B cell (primary cell): Measurements from ENCODE around the gene DACT2. TPM values are rescaled to one million over a fixed set of nuclear protein-coding genes. Genes with fewer than 3 reads are reported as not detected.

Experiments
- ATAC-seq: fragments of 200-7000 bp; cut with Tn5 transposase; one replicate; pipeline ENCODE4 v1.10.0; 2021; ENCODE audit warnings: low read depth, mild to moderate bottlenecking, moderate number of reproducible peaks, moderate library complexity
- CTCF ChIA-PET: fragments of 350-600 bp; sonication (Branson Sonifier 250); formaldehyde crosslinking; loops from one replicate; lab custom pipeline; 2021; ENCODE audit warnings: antibody characterized with exemption, inconsistent platforms; lab: Charles Lee
- POLR2A ChIA-PET: fragments of 350-600 bp; sonication (Branson Sonifier 250); formaldehyde crosslinking; loops from one replicate; lab custom pipeline; 2021; ENCODE audit warnings: antibody characterized with exemption; lab: Charles Lee
- DNase-seq: peaks from one replicate; pipeline ENCODE4 v3.0.0; 2013
- H2AFZ ChIP-seq: 2 replicates; pipeline ENCODE4 v1.6.1; 2012; ENCODE audit warnings: mild to moderate bottlenecking, low read depth, low read length; ENCODE audit not compliant: insufficient read depth, poor library complexity, severe bottlenecking
- H3K27ac ChIP-seq, 2 donors: 1 replicate in 1 of 2; 2 replicates in 1 of 2; pipeline ENCODE4 v1.5.1; 2012 to 2013; ENCODE audit warnings: low read length in 2 of 2, mild to moderate bottlenecking in 2 of 2, moderate library complexity in 1 of 2
- H3K27me3 ChIP-seq, 4 experiments: fragments of 200-600 bp in 1 of 4; sonication (generic) in 1 of 4; replicated peaks in 1 of 4; 1 replicate in 2 of 4; 2 replicates in 2 of 4; pipeline versions ENCODE4 v1.6.1 to v1.7.0; 2013 to 2016; ENCODE audit warnings: low read length in 3 of 4, mild to moderate bottlenecking in 2 of 4, mixed read lengths in 1 of 4, moderate library complexity in 1 of 4; ENCODE audit not compliant: insufficient read depth in 4 of 4, control insufficient read depth in 3 of 4; ENCODE audit errors: control extremely low read depth in 1 of 4
- H3K36me3 ChIP-seq, 2 experiments: replicated peaks in 1 of 2; 1 replicate in 1 of 2; 2 replicates in 1 of 2; pipeline versions ENCODE4 v1.6.1 to v1.7.1; 2013; ENCODE audit warnings: low read length in 1 of 2; ENCODE audit not compliant: insufficient read depth in 2 of 2, control insufficient read depth in 1 of 2; ENCODE audit errors: control extremely low read depth in 1 of 2, extremely low read depth in 1 of 2
- H3K4me1 ChIP-seq, 2 donors: fragments of 200-600 bp in 1 of 2; sonication (generic) in 1 of 2; 1 replicate in 1 of 2; 2 replicates in 1 of 2; pipeline versions ENCODE4 v1.5.1 to v1.6.1; 2013 to 2017; ENCODE audit warnings: low read length in 2 of 2; ENCODE audit not compliant: control insufficient read depth in 2 of 2, insufficient read depth in 2 of 2
- H3K4me2 ChIP-seq: replicated peaks from 2 replicates; pipeline ENCODE3; 2012; ENCODE audit warnings: mild to moderate bottlenecking, low read depth, low read length; ENCODE audit not compliant: poor library complexity, severe bottlenecking
- H3K4me3 ChIP-seq, 5 experiments: fragments of 200-600 bp in 1 of 5; sonication (generic) in 1 of 5; 1 replicate in 3 of 5; 2 replicates in 2 of 5; pipeline versions ENCODE4 v1.5.1 to v1.7.0; 2011 to 2016; ENCODE audit warnings: low read length in 4 of 5, mild to moderate bottlenecking in 4 of 5, low read depth in 2 of 5, control low read depth in 1 of 5, moderate library complexity in 1 of 5; ENCODE audit not compliant: insufficient read depth in 1 of 5; ENCODE audit errors: control extremely low read depth in 1 of 5, extremely low read depth in 1 of 5
- H3K79me2 ChIP-seq: fragments of 200-600 bp; sonication (generic); one replicate; pipeline ENCODE4 v1.6.0; 2016; ENCODE audit warnings: low read length; ENCODE audit not compliant: control insufficient read depth, insufficient read depth
- H3K9ac ChIP-seq: fragments of 200-600 bp; sonication (generic); 2 replicates; pipeline ENCODE4 v1.6.1; 2017; ENCODE audit warnings: mild to moderate bottlenecking, low read length, moderate library complexity
- H3K9me3 ChIP-seq, 3 donors: one replicate each; pipeline versions ENCODE4 v1.6.1 to v1.7.1; 2013; ENCODE audit warnings: low read length in 2 of 3; ENCODE audit not compliant: control insufficient read depth in 2 of 3, insufficient read depth in 1 of 3; ENCODE audit errors: control extremely low read depth in 1 of 3
- H4K20me1 ChIP-seq: 2 replicates; pipeline ENCODE4 v1.6.0; 2012; ENCODE audit warnings: mild to moderate bottlenecking, low read length; ENCODE audit not compliant: insufficient read depth, control insufficient read depth, poor library complexity, severe bottlenecking
- H3K27ac Mint-ChIP-seq: one replicate; pipeline ENCODE4 v1.8.0; 2021; ENCODE audit warnings: mixed read lengths
- H3K27me3 Mint-ChIP-seq: one replicate; pipeline ENCODE4 v1.8.0; 2021; ENCODE audit warnings: mixed read lengths
- H3K4me1 Mint-ChIP-seq: one replicate; pipeline ENCODE4 v1.8.0; 2021; ENCODE audit warnings: mixed read lengths
- H3K4me3 Mint-ChIP-seq: one replicate; pipeline ENCODE4 v1.8.0; 2021; ENCODE audit warnings: mixed read lengths
- H3K9me3 Mint-ChIP-seq: one replicate; pipeline ENCODE4 v1.8.0; 2022; ENCODE audit warnings: mixed read lengths; ENCODE audit not compliant: insufficient read depth
- EZH2 ChIP-seq: IDR thresholded peaks from 2 replicates; pipeline ENCODE4 v1.6.1; 2012; ENCODE audit warnings: borderline replicate concordance, low read depth, mild to moderate bottlenecking, moderate library complexity, low read length; ENCODE audit not compliant: insufficient read depth, poor library complexity, severe bottlenecking
- WGBS: methylation state at CpG from one replicate; pipeline ENCODE4 v1.1.5; 2013; ENCODE audit warnings: missing lambda C conversion rate; ENCODE audit not compliant: insufficient coverage; 5-methylcytosine and 5-hydroxymethylcytosine counted together
- intact Hi-C: fragments of 100-400 bp; cut with micrococcal nuclease; formaldehyde crosslinking; loops from one replicate; pipeline ENCODE4 v1.10.0; 2022
- polyA plus RNA-seq: library from polyadenylated mRNA; depleted of rRNA; stranded (reverse); fragments of >200 nt; gene quantifications from 2 replicates; pipeline ENCODE4 v1.2.3, GENCODE V29; 2012
- total RNA-seq, 2 donors: library from RNA; stranded (reverse); fragments of 120-200 nt in 1 of 2; gene quantifications; 1 replicate in 1 of 2; 2 replicates in 1 of 2; pipeline versions ENCODE4 v1.2.3 to v1.2.4, GENCODE V29; 2013 to 2022
- TF ChIP-seq, protein P1 (sequence below): fragments of 200-600 bp; IDR thresholded peaks from one replicate; pipeline ENCODE4 v1.8.0; 2022; ENCODE audit warnings: antibody characterized with exemption, mild to moderate bottlenecking

DACT2 gene
- total and polyA plus RNA-seq, 2 donors (not counting 1 experiment from before 2014, with no cell fraction given), result not detected

DNA sequence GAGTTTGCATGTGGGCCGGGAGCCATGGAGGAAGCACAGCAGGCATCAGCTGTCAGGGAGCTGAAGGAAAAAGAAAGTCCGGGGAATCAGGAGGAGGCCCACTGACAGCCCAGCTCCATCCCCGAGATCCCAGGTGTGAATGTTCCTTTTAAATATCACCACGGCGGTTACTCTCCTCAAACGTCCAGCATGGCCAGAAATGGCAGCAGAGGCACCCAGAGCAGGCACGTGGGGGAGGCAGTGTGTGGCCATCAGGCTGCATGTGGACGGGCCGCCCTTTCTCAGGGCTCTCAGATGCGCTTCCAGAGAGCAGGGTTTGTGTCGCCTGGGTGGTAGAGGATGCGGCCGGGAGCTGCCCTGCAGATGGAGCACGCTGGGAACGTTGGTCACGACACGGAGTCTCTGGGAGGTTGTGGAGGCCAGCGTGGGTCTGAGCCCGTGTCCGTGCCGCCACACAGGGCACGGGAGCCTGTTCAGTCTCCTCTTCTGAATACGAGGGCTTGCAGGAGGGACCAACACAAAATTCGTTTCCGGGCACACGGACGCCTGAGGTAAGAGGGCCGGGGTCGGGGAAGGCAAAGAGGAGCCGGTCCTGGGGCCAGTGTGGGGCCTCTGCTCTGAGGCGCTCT, 45.3 kb upstream of the DACT2 start:
- Histone ChIP-seq H3K9me3 (peaks cover 0 to 18% (median 0%) of the 10 kb centered on the region in 3 donors), H3K4me2 (no peak overlapping the region), H3K36me3 (no peaks in the 10 kb centered on the region), H2AFZ (no peak overlapping the region), H3K79me2 (no peaks in the 10 kb centered on the region), H3K27me3 (no peaks in the 10 kb centered on the region), H3K9ac (no peak overlapping the region), H3K4me3 (no peak overlapping the region), H3K4me1 (no peaks in the 10 kb centered on the region), H4K20me1 (no peaks in the 10 kb centered on the region), H3K27ac (no peak overlapping the region)
- TF ChIP-seq, protein P1, sequence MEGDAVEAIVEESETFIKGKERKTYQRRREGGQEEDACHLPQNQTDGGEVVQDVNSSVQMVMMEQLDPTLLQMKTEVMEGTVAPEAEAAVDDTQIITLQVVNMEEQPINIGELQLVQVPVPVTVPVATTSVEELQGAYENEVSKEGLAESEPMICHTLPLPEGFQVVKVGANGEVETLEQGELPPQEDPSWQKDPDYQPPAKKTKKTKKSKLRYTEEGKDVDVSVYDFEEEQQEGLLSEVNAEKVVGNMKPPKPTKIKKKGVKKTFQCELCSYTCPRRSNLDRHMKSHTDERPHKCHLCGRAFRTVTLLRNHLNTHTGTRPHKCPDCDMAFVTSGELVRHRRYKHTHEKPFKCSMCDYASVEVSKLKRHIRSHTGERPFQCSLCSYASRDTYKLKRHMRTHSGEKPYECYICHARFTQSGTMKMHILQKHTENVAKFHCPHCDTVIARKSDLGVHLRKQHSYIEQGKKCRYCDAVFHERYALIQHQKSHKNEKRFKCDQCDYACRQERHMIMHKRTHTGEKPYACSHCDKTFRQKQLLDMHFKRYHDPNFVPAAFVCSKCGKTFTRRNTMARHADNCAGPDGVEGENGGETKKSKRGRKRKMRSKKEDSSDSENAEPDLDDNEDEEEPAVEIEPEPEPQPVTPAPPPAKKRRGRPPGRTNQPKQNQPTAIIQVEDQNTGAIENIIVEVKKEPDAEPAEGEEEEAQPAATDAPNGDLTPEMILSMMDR, result no peak
- no peak for TF ChIP-seq EZH2
- intact Hi-C loops, result no loop called here
- DNase-seq (no peak), ATAC-seq (no peak)
- CTCF ChIA-PET, result no interaction called here
- Mint-ChIP-seq H3K27ac (no peak overlapping the region), H3K4me1 (no peaks in the 10 kb centered on the region), H3K4me3 (no peak overlapping the region), H3K27me3 (peaks cover 3% of the 10 kb centered on the region), H3K9me3 (no peaks in the 10 kb centered on the region)
- WGBS, result 95% methylated on average over 31 of the region's 31 CpGs
- POLR2A ChIA-PET, result no interaction called here
